PC-9 (cell line): ENCODE measurements around the gene APOLD1. TPM values are rescaled to one million over a fixed set of nuclear protein-coding genes. Genes with fewer than 3 reads are reported as not detected.

Experiments
- BruUV-seq: library from RNA; stranded (reverse); fragments of 400-500 nt; replicated peaks from 2 replicates; lab custom pipeline; 2021; lab: Mats Ljungman, UMichigan
- CTCF ChIA-PET: fragments of 300-600 bp; sonication (Branson Sonifier 250); formaldehyde crosslinking; loops from one replicate; lab custom pipeline; 2022; ENCODE audit warnings: antibody characterized with exemption; lab: Charles Lee
- POLR2A ChIA-PET: fragments of 300-600 bp; sonication (Branson Sonifier 250); formaldehyde crosslinking; loops from one replicate; lab custom pipeline; 2022; ENCODE audit warnings: antibody characterized with exemption; ENCODE audit not compliant: unreplicated experiment; lab: Charles Lee
- DNase-seq, 2 experiments: peaks; one replicate each; pipeline versions ENCODE4 v3.0.0 to v3.0.0-alpha.2; 2015 to 2022; ENCODE audit warnings: mixed read lengths in 1 of 2
- H2AFZ ChIP-seq: fragments of 200-600 bp; sonication (generic); 2 replicates; pipeline ENCODE4 v1.8.1; 2017; ENCODE audit warnings: antibody characterized with exemption
- H3F3A ChIP-seq: fragments of 200-600 bp; sonication (generic); 2 replicates; pipeline ENCODE4 v1.8.1; 2017; ENCODE audit warnings: antibody characterized with exemption, mild to moderate bottlenecking, low read depth; ENCODE audit not compliant: insufficient read depth
- H3K27ac ChIP-seq: fragments of 200-600 bp; sonication (generic); 2 replicates; pipeline ENCODE4 v1.6.1; 2016; ENCODE audit warnings: mixed run types
- H3K27me3 ChIP-seq: fragments of 200-600 bp; sonication (generic); 2 replicates; pipeline ENCODE4 v1.6.1; 2016; ENCODE audit warnings: low read depth, mixed run types; ENCODE audit not compliant: insufficient read depth
- H3K36me3 ChIP-seq: fragments of 200-600 bp; sonication (generic); 2 replicates; pipeline ENCODE4 v1.6.1; 2016; ENCODE audit warnings: low read depth, mixed run types
- H3K4me1 ChIP-seq: fragments of 200-600 bp; sonication (generic); replicated peaks from 2 replicates; pipeline ENCODE4 v1.6.1; 2016; ENCODE audit warnings: mixed run types; ENCODE audit not compliant: insufficient read depth
- H3K4me2 ChIP-seq: fragments of 200-600 bp; sonication (generic); 2 replicates; pipeline ENCODE4 v1.6.1; 2017; ENCODE audit warnings: mixed run types
- H3K4me3 ChIP-seq: fragments of 200-600 bp; sonication (generic); 2 replicates; pipeline ENCODE4 v1.6.1; 2016; ENCODE audit warnings: mixed run types
- H3K79me2 ChIP-seq: fragments of 200-600 bp; sonication (generic); 2 replicates; pipeline ENCODE4 v1.6.1; 2017; ENCODE audit warnings: low read depth, mixed run types
- H3K9me2 ChIP-seq: fragments of 200-600 bp; sonication (generic); 2 replicates; pipeline ENCODE4 v1.8.1; 2017; ENCODE audit warnings: mild to moderate bottlenecking; ENCODE audit not compliant: insufficient read depth
- H3K9me3 ChIP-seq: fragments of 200-600 bp; sonication (generic); 2 replicates; pipeline ENCODE4 v1.8.1; 2016; ENCODE audit warnings: low read depth; ENCODE audit not compliant: insufficient read depth
- H4K20me1 ChIP-seq: fragments of 200-600 bp; sonication (generic); 2 replicates; pipeline ENCODE4 v1.8.1; 2017; ENCODE audit not compliant: insufficient read depth
- EZH2 ChIP-seq: fragments of 200-600 bp; sonication (generic); IDR thresholded peaks from 2 replicates; pipeline ENCODE4 v1.8.0; 2017; ENCODE audit warnings: antibody characterized with exemption, low read depth
- intact Hi-C: fragments of 100-400 bp; cut with micrococcal nuclease; formaldehyde crosslinking; loops from one replicate; pipeline ENCODE4 v1.10.0; 2022; ENCODE audit not compliant: unreplicated experiment
- total RNA-seq: library from RNA; stranded (reverse); gene quantifications from 2 replicates; pipeline ENCODE4 v1.2.3, GENCODE V29; 2021
- TF ChIP-seq, protein P1 (sequence below): fragments of 200-600 bp; sonication (generic); conservative IDR thresholded peaks from 2 replicates; pipeline ENCODE4 v1.6.1; 2017; ENCODE audit warnings: mixed run types, antibody characterized with exemption, mild to moderate bottlenecking, moderate library complexity

APOLD1 gene
- total RNA-seq, 1 experiment from 2014 or later: 23.3 TPM

DNA sequence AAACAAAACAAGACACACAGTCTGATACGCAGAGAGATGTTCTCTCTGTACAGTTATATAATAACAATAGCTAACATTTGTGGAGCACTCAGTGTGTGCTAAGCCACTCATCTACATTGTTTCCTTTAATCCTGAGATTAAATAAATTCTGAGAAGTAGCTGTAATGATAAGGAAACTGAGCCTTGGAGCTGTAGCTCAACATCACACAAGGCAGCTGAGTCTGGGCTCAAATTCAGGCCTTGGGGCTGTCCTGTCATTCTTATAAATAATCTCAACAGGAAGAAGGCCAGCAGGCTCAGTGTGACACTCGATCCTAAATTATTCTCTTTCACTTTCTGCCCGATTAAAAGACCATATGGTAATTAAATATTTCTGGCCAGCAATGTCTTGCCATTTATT is 43.8 kb upstream of the APOLD1 start:
- Histone ChIP-seq H3K4me1 (peaks cover 34% of the 10 kb centered on the region), H4K20me1 (no peaks in the 10 kb centered on the region), H3K36me3 (no peaks in the 10 kb centered on the region), H3K79me2 (no peaks in the 10 kb centered on the region; the same call in 1 of the 2 replicates), H3K27ac (peak overlapping the region; percentile 28; the same call in 1 of the 2 replicates), H3K9me3 (no peaks in the 10 kb centered on the region), H3K4me3 (no peak overlapping the region), H3K27me3 (no peaks in the 10 kb centered on the region), H3K4me2 (peak overlapping the region; percentile 35; the same call in 1 of the 2 replicates), H3K9me2 (no peaks in the 10 kb centered on the region), H2AFZ (no peak overlapping the region), H3F3A (peaks cover 6% of the 10 kb centered on the region)
- BruUV-seq: no TSS peak
- no peak for DNase-seq
- ChIA-PET CTCF (no interaction called here), POLR2A (interaction anchor here (0.6 to 1.0 kb wide), 5 partner anchors 38 to 161 kb away, joined by 3 to 6 read pairs (median 4); partner anchors contain the start of gene GPRC5A)
- intact Hi-C loops: no loop called here
- no peak for TF ChIP-seq EZH2
- TF ChIP-seq, protein P1, sequence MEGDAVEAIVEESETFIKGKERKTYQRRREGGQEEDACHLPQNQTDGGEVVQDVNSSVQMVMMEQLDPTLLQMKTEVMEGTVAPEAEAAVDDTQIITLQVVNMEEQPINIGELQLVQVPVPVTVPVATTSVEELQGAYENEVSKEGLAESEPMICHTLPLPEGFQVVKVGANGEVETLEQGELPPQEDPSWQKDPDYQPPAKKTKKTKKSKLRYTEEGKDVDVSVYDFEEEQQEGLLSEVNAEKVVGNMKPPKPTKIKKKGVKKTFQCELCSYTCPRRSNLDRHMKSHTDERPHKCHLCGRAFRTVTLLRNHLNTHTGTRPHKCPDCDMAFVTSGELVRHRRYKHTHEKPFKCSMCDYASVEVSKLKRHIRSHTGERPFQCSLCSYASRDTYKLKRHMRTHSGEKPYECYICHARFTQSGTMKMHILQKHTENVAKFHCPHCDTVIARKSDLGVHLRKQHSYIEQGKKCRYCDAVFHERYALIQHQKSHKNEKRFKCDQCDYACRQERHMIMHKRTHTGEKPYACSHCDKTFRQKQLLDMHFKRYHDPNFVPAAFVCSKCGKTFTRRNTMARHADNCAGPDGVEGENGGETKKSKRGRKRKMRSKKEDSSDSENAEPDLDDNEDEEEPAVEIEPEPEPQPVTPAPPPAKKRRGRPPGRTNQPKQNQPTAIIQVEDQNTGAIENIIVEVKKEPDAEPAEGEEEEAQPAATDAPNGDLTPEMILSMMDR: no peak

DNA sequence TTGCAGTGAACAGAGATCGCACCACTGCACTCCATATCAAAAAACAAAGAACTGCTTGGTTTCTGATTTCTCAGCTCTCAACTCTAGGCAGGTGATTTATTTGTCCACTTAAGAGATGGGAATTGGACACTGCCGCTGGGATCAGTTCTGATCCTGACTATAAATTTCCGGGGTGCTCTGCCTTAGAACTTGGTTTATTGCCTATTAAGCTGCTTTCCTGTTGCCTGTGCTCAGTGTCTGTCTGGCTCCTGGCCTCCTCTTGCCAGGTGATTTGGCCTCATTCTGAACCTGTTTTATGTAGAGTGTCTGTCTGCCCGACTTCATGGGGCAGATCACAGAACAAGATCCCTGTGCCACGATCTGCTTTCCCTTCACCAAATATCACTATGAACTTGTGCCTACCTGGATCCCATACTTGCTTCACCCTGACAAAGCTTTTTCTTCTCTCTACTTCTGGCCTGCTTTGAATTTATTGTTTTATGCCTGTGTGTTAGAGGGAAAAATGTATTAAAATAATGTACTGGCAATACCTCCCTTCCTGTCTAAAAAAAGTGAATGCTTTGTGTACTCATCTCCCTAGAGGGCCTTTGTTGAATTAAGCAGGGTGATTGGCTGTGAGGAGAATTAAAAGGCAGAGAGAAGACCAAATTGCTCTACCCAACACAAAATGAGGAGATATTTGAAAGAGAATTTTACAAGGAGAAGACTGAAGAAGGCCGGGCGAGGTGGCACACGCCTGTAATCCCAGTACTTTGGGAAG is 40.7 kb upstream of the APOLD1 start:
- H3K4me2 ChIP-seq: peak overlapping the region; percentile 48
- H3F3A ChIP-seq: peaks cover 3% of the 10 kb centered on the region; the same call in 1 of the 2 replicates
- peaks cover 36% of the 10 kb centered on the region for H3K4me1 ChIP-seq
- H3K27ac ChIP-seq: peak overlapping the region; percentile 59
- H3K4me3 ChIP-seq: no peak overlapping the region
- CTCF ChIA-PET: interaction anchor here (0.6 to 1.2 kb wide), 5 partner anchors 8 to 18 kb away, joined by 3 read pairs; no protein-coding TSS in a partner anchor
- BruUV-seq: no TSS peak
- POLR2A ChIA-PET: interaction anchor here (0.5 to 0.7 kb wide), 2 partner anchors 90 to 93 kb away, joined by 3 read pairs; no protein-coding TSS in a partner anchor
- no peaks in the 10 kb centered on the region for H3K9me3 ChIP-seq
- intact Hi-C loops: no loop called here
- no peaks in the 10 kb centered on the region for H3K36me3 ChIP-seq
- no peaks in the 10 kb centered on the region for H4K20me1 ChIP-seq
- H3K9me2 ChIP-seq: no peaks in the 10 kb centered on the region
- H2AFZ ChIP-seq: no peak overlapping the region
- DNase-seq: no peak
- H3K27me3 ChIP-seq: no peaks in the 10 kb centered on the region
- TF ChIP-seq, protein P1: no peak
- no peak for TF ChIP-seq EZH2
- no peaks in the 10 kb centered on the region for H3K79me2 ChIP-seq

- no peak for TF ChIP-seq EZH2
- TF ChIP-seq, protein P1: no peak
- Histone ChIP-seq H3K4me2 (peak overlapping the region; percentile 48), H3K4me1 (peaks cover 36% of the 10 kb centered on the region), H3K36me3 (no peaks in the 10 kb centered on the region), H3K79me2 (no peaks in the 10 kb centered on the region), H3K4me3 (no peak overlapping the region), H3K27ac (peak overlapping the region; percentile 59), H3K9me2 (no peaks in the 10 kb centered on the region), H2AFZ (peak overlapping the region; percentile 14; the same call in 1 of the 2 replicates), H3K27me3 (no peaks in the 10 kb centered on the region), H4K20me1 (no peaks in the 10 kb centered on the region), H3F3A (peaks cover 3% of the 10 kb centered on the region; the same call in 1 of the 2 replicates), H3K9me3 (no peaks in the 10 kb centered on the region)
- BruUV-seq: no TSS peak
- intact Hi-C loops: no loop called here
- ChIA-PET POLR2A (interaction anchor here (0.5 to 0.6 kb wide), 4 partner anchors 12 to 389 kb away, joined by 3 to 7 read pairs (median 3); no protein-coding TSS in a partner anchor), CTCF (interaction anchor here (0.7 to 1.2 kb wide), 3 partner anchors 9 to 67 kb away, joined by 3 read pairs; partner anchors contain the start of gene DDX47)
- peak; percentile 45 to 82 for DNase-seq
These were observed 39.8 kb upstream of the APOLD1 start for GRCh38 chr12:12745576-12746211.
